ENCODE measurements around the gene TMEM106C. TPM values are rescaled to one million over a fixed set of nuclear protein-coding genes. Genes with fewer than 3 reads are reported as not detected.

The TMEM106C gene
- total RNA-seq, 3 donors from 2014 or later = 93.9 to 208 (median 183) TPM

DNA sequence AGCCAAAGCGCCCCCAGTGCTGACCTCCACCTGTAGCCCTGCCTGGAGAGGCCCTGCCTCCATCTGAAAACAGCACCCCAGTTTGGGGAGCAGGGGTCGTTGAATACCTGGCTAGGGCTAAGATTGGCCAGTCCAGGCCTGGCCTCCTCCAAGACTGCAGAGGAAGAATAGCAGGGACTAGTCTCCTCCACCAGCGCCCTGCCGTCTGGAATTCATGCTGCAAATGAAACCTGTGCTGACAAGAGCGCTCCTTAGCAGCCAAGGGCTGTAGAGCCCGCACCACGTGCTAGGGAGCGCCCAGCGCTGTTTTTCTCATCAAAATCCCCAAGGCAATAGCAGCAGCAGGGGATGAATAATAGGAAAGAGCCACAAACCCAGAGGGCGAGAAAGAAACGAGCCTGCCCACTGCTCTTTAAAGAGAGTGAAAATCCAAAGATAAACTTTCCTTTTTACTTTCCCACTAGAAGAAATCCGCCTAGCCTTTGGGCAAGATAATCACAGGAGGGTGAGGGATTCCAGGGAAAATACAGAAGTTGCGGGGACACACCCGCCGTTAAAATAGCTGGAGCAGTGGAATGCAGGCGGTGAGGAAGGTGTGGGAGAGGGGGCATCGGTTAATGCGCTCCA lies 37.6 kb downstream of the TMEM106C start:
- peak; percentile 54 for ATAC-seq

DNA sequence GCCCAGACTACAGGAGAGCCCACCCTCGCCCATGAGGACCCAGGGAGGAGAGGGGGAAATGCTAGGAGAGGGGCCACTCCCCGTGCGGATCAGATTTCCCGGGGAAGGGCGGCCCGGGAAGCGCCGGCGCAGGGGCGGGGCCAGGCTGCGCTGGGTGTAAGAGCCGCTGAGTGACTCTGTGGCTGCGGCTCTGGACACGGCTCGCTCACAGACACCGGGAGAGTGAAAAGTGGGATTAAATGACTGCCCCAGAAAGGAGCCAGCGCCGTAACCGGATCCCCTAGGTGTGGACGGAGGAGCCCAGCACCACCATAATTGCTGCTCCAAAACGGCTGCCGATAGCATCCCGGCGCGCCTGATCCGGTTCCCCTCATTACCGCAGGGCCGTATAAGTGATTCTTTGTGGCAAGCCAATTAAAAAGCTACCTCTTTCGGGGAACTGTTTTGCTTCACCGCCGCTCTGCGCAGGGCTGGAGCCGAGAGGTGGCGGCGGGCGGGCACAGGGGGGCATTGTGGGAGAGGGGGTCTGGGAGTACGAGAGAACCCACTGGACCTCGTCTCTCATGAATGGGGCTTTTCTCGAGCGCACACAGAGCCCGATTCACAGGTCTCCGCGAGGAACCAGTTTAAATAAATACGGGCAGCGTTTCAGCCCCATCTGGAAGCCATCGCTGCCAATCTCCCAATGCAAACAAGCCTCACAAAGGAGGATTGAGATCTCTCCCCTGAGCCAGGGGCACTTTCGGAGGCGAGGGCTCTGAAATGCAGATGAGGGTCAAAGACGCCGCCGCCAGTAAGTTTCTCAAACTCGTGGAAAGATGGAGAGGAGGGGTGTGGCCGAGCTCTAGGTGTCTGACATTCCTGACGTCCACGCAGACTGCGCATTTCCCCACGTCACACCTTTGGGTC lies 38.4 kb downstream of the TMEM106C start:
- Histone ChIP-seq H3K9me3 (no peaks in the 10 kb centered on the region), H3K36me3 (ENCODE audit: low read depth) (no peaks in the 10 kb centered on the region), H3K4me3 (no peak overlapping the region), H3K4me1 (ENCODE audit: low read depth) (peaks cover 38% of the 10 kb centered on the region)
- peak in 2 of 3 donors; percentile 65 for DNase-seq
- TF ChIP-seq, protein P1, sequence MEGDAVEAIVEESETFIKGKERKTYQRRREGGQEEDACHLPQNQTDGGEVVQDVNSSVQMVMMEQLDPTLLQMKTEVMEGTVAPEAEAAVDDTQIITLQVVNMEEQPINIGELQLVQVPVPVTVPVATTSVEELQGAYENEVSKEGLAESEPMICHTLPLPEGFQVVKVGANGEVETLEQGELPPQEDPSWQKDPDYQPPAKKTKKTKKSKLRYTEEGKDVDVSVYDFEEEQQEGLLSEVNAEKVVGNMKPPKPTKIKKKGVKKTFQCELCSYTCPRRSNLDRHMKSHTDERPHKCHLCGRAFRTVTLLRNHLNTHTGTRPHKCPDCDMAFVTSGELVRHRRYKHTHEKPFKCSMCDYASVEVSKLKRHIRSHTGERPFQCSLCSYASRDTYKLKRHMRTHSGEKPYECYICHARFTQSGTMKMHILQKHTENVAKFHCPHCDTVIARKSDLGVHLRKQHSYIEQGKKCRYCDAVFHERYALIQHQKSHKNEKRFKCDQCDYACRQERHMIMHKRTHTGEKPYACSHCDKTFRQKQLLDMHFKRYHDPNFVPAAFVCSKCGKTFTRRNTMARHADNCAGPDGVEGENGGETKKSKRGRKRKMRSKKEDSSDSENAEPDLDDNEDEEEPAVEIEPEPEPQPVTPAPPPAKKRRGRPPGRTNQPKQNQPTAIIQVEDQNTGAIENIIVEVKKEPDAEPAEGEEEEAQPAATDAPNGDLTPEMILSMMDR (IDR thresholded peaks at IDR 0.05) = no peak
- ATAC-seq = peak; percentile 85
- intact Hi-C loops (cut with DNase I, micrococcal nuclease) = no loop called here

More for the DNA sequence above, 37.6 kb downstream of the TMEM106C start:
- peaks cover 38% of the 10 kb centered on the region for H3K4me1 ChIP-seq (ENCODE audit: low read depth)
- intact Hi-C loops (cut with DNase I, micrococcal nuclease) = no loop called here
- H3K36me3 ChIP-seq (ENCODE audit: low read depth) = no peaks in the 10 kb centered on the region
- no peaks in the 10 kb centered on the region for H3K9me3 ChIP-seq
- H3K4me3 ChIP-seq = no peak overlapping the region
- no peak for DNase-seq
- TF ChIP-seq, protein P1 (IDR thresholded peaks at IDR 0.05) = no peak

DNA sequence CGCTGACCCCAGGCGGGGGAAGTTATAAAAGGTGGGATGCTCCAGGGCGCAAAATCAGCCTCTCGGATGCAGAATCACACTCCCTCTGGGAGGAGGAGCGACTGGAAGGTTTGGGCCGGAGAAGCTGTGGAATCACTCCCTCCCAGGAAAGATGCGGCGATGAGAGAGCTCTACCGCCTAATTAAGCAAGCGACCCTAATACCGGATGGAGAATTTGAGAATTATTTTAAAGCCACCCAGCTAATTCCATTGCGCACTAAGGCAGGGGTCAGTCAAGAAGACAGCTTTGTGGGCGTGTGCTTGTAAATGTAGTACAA lies 39.0 kb downstream of the TMEM106C start:
- no peak for ATAC-seq
- Histone ChIP-seq H3K4me1 (ENCODE audit: low read depth) (peaks cover 38% of the 10 kb centered on the region), H3K4me3 (no peak overlapping the region), H3K9me3 (no peaks in the 10 kb centered on the region), H3K36me3 (ENCODE audit: low read depth) (no peaks in the 10 kb centered on the region)
- intact Hi-C loops (cut with DNase I, micrococcal nuclease) = no loop called here
- TF ChIP-seq, protein P1 (IDR thresholded peaks at IDR 0.05) = no peak
- no peak for DNase-seq

DNA sequence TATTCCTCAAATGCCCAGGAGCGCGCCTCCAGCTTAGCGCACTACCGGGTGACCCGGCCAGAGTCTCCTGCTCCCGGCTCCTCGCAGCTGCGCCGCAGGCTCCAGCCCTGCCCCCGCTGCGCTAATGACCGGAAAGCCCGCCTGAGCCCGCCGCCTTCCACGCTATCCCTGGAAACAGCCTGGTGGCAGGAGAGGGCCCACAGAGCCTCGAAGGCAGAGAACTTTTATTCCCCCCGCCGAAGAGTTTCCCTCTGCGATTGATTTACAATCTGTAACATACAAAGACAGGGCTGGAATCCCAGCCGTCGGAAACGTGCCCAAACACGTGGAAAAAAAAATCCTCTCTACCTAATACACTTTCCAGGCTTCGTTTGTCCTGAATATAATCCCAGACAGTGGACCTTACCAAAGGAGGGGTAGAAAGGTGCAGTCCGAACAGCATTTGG lies 39.4 kb downstream of the TMEM106C start:
- H3K9me3 ChIP-seq = no peaks in the 10 kb centered on the region
- peak in 2 of 3 donors; percentile 30 to 59 for DNase-seq
- H3K4me3 ChIP-seq = no peak overlapping the region
- ATAC-seq = peak; percentile 54
- intact Hi-C loops (cut with DNase I, micrococcal nuclease) = no loop called here
- no peaks in the 10 kb centered on the region for H3K36me3 ChIP-seq (ENCODE audit: low read depth)
- peaks cover 38% of the 10 kb centered on the region for H3K4me1 ChIP-seq (ENCODE audit: low read depth)
- TF ChIP-seq, protein P1 (IDR thresholded peaks at IDR 0.05) = no peak

DNA sequence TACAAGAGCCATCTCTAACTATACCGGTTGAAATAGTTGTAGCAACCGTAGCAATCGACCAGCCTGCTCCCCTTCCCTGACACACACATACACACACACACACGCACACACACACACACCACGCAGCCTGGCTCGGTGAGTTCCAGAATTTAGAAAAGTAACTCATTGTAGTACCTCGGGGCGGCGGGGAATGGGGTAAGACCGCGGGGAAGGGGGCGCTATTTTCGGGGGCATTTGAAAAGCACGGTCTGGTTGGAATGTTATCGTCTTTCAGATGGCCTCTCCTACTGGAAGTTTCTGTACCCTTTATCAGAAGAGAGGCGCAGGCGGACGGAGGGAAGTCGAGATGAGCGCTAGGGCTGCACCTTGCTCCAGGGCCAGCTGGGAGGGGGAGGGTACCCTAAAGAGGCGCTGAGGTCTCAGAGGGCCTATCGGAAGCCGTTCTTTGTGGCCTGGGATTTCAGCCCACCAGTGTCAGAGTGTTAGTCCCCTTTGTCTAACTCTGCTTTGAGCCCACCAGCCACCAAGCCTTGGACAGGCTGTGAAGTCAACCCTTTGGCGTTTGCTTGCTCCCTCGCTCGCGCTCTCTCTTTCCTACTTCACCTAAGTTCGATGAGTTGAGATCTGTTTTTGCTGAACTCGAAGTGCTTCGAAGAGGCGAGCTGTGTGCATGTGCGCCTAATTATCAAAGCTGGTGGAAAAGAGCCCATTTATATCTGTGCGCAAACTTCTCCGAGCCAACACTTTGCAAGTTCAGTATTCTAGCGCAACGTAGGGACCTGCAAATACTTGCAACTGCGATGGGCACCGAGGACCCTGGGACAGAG lies 40.0 kb downstream of the TMEM106C start:
- intact Hi-C loops (cut with DNase I, micrococcal nuclease) = no loop called here
- Histone ChIP-seq H3K36me3 (ENCODE audit: low read depth) (no peaks in the 10 kb centered on the region), H3K4me1 (ENCODE audit: low read depth) (peaks cover 38% of the 10 kb centered on the region), H3K9me3 (no peaks in the 10 kb centered on the region), H3K4me3 (no peak overlapping the region)
- no peak for ATAC-seq
- no peak for DNase-seq
- TF ChIP-seq, protein P1 (IDR thresholded peaks at IDR 0.05) = no peak
